ENCODE results near the gene AMIGO1. TPM values are rescaled to one million over a fixed set of nuclear protein-coding genes. Genes with fewer than 3 reads are reported as not detected.

Gene AMIGO1
- total RNA-seq, 4 donors from 2014 or later = 2.1 to 8.5 (median 4.7) TPM

DNA sequence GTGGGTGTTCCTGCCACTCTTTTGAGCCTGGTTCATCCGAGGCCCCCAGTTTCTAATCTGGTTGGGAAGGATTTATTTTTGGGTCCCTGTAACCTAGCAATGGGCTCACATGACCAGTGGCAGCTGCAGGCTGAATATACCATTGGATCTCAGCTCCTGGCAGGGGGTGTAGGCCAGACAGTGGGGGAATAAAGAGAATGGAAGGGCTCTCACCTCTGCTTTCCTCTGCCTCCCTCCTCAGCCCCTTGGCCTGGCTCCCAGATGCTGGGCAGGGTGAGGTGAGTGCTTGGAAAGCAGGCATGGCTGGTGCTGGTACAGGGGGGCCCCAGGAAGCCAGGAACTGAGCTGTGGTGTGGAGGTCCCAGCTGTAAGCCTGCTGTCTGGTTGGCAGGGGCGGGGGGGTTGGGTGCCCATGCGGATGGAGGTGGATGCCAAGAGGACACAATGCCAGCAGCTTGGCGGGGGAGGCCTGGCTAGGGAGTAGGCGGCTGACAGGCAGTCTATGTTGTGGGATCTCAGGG lies 26.5 kb upstream of the AMIGO1 start:
- Histone ChIP-seq H3K9me3 (no peaks in the 10 kb centered on the region), H3K36me3 (no peaks in the 10 kb centered on the region), H3K4me3 (no peak overlapping the region), H3K4me1 (peaks cover 16% of the 10 kb centered on the region), H3K27me3 (no peaks in the 10 kb centered on the region), H3K27ac (no peak overlapping the region)
- 72% methylated on average over 4 of the region's 5 CpGs for WGBS
- TF ChIP-seq POLR2AphosphoS5 (IDR thresholded peaks at IDR 0.05) (no peak), POLR2A (IDR thresholded peaks at IDR 0.05) (no peak), EP300 (IDR thresholded peaks at IDR 0.05) (no peak)
- no peak for DNase-seq (ENCODE audit: low spot score in 2 of 2)

DNA sequence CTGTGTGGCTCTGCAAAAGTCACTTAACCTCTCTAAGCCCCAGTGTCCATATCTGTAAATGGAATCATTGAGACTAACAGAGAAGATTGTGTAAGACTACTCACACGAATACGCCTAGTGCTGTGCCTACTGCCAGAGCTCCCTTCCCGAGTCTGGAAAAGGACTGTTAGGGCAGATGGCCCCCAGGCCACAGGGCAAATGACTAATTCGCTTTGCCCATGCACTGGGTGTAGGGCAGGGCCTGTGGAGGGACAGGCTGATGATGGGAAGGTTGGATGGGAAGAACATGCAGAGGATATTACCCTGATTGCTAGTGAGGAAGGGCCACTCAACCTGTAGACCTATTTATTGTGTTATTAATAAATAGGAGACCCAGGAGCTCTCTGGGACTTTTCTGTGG lies 26.0 kb upstream of the AMIGO1 start:
- no peak for TF ChIP-seq POLR2A (IDR thresholded peaks at IDR 0.05)
- no peak for TF ChIP-seq POLR2AphosphoS5 (IDR thresholded peaks at IDR 0.05)
- TF ChIP-seq EP300 (IDR thresholded peaks at IDR 0.05) = no peak
- TF ChIP-seq, protein P1, sequence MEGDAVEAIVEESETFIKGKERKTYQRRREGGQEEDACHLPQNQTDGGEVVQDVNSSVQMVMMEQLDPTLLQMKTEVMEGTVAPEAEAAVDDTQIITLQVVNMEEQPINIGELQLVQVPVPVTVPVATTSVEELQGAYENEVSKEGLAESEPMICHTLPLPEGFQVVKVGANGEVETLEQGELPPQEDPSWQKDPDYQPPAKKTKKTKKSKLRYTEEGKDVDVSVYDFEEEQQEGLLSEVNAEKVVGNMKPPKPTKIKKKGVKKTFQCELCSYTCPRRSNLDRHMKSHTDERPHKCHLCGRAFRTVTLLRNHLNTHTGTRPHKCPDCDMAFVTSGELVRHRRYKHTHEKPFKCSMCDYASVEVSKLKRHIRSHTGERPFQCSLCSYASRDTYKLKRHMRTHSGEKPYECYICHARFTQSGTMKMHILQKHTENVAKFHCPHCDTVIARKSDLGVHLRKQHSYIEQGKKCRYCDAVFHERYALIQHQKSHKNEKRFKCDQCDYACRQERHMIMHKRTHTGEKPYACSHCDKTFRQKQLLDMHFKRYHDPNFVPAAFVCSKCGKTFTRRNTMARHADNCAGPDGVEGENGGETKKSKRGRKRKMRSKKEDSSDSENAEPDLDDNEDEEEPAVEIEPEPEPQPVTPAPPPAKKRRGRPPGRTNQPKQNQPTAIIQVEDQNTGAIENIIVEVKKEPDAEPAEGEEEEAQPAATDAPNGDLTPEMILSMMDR (IDR thresholded peaks at IDR 0.05) = no peak
- Histone ChIP-seq H3K4me3 (no peak overlapping the region), H3K9me3 (no peaks in the 10 kb centered on the region), H3K27me3 (no peaks in the 10 kb centered on the region), H3K4me1 (peaks cover 16% of the 10 kb centered on the region), H3K27ac (no peak overlapping the region), H3K36me3 (no peaks in the 10 kb centered on the region)
- DNase-seq (ENCODE audit: low spot score in 2 of 2) = no peak
- WGBS = 58% methylated on average over 4 of the region's 4 CpGs

DNA sequence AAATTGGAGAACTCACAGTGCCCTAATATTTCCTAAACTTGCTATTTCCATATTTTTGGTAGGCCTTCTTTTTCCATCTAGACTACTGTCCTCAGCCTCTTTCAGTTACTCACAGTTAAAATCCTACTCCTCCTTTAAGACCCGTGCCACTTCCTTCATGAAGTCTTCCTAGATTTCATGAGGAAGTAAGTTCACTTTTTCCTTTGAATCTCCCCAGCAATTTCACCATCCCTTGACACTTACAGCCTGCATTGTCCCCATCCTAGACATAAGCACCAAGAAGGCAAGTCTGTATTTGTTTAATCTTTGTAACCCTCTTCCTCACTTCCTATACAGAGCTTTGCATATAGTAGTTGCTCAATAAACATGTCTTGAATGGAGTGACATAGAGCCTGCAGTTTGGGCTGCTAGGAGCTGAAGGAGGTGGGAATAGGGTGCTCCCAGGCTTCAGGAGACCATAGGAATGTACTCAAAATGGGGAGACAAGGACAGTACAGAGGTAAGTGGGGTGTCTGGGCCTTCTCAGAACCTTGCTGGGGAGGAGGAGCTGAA lies 24.9 kb upstream of the AMIGO1 start:
- Histone ChIP-seq H3K4me3 (no peak overlapping the region), H3K9me3 (no peaks in the 10 kb centered on the region), H3K27ac (no peak overlapping the region), H3K36me3 (no peaks in the 10 kb centered on the region), H3K4me1 (peaks cover 16% of the 10 kb centered on the region), H3K27me3 (no peaks in the 10 kb centered on the region)
- WGBS = 93% methylated on average over 1 of the region's 1 CpG
- no peak for DNase-seq (ENCODE audit: low spot score in 2 of 2)
- TF ChIP-seq POLR2A (IDR thresholded peaks at IDR 0.05) (no peak), EP300 (IDR thresholded peaks at IDR 0.05) (no peak)
- TF ChIP-seq, protein P1 (IDR thresholded peaks at IDR 0.05) = no peak

DNA sequence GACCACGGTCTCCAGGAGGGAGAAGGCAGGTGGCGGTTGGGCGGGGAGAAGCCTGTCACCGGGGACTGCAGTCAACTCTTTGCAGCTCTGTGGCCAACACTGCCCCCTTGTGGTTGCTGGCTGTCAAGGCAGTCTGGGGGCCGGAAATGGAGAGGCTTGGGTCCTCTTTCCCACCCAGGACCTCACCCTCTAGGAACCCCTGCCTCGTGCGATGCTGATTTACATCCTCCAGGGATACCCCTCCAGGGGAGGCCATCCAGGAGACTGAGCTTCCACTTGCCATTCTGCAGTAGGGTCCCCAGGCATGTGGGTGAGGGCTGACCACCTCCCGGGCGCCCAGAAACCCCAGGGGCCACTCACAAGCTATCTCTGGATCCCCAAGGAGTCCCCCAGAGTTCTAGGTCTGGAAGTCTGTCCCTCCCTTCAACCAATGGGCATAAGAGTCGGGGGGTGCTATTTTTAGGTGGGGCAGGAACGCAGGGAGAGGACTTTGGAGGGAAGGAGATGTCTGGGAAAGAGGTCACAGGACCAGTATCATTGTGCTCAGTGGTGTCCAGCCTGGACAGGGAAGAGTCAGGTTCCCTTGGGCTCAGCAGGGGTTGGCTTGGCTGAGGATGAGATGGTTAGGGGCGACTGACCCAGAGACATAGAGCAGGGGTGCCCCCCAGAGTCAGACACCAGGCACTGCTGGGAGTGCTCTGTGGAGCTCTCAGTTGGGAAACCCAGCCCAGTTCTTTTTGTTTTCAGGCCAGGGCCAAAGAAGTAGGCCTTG lies 23.0 kb upstream of the AMIGO1 start:
- H3K27ac ChIP-seq = no peak overlapping the region

DNA sequence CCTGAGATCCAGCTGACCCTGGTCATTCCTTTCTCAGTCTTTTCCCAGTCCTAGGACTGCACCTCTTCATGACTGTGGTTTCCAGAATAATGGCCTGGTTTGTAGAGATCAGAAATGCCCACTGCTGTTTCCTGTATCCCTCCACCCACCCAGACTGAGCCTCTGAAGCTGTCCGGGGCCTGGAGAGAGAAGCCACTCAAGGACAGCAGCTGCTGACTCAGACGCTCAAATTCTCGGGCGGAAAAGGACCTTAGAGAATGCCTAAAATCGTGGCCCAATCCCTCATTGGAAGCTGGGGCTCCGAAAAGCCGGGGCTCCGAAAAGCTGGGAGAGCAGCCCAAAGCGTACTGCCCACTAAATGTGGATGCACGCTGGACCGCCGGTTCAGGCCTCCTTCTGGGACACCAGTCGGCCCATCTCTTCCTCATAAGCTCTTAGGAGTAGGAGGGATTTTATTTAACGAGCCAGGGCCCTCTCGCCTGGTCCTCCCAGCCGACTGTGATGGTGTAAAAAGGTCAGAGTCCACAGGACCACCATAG lies 22.4 kb upstream of the AMIGO1 start:
- Histone ChIP-seq H3K4me3 (peak overlapping the region; percentile 3), H3K27me3 (no peaks in the 10 kb centered on the region), H3K9me3 (no peaks in the 10 kb centered on the region), H3K4me1 (peaks cover 16% of the 10 kb centered on the region), H3K36me3 (no peaks in the 10 kb centered on the region), H3K27ac (no peak overlapping the region)
- no peak for DNase-seq (ENCODE audit: low spot score in 2 of 2)
- WGBS = 68% methylated on average over 7 of the region's 16 CpGs
- no peak for TF ChIP-seq POLR2AphosphoS5 (IDR thresholded peaks at IDR 0.05)
- no peak for TF ChIP-seq EP300 (IDR thresholded peaks at IDR 0.05)
- TF ChIP-seq, protein P1 (IDR thresholded peaks at IDR 0.05) = no peak
- no peak for TF ChIP-seq POLR2A (IDR thresholded peaks at IDR 0.05)

More for the DNA sequence above, 23.0 kb upstream of the AMIGO1 start:
- Histone ChIP-seq H3K27me3 (no peaks in the 10 kb centered on the region), H3K4me3 (peak overlapping the region; percentile 3), H3K4me1 (peaks cover 16% of the 10 kb centered on the region), H3K9me3 (no peaks in the 10 kb centered on the region), H3K36me3 (no peaks in the 10 kb centered on the region)
- TF ChIP-seq EP300 (IDR thresholded peaks at IDR 0.05) = no peak
- TF ChIP-seq, protein P1 (IDR thresholded peaks at IDR 0.05) = peak; percentile 91 to 97
- TF ChIP-seq POLR2A (IDR thresholded peaks at IDR 0.05) = no peak
- DNase-seq (ENCODE audit: low spot score in 2 of 2) = peak; percentile 90
- 8% methylated on average over 2 of the region's 12 CpGs for WGBS
